Subcutaneous adipose tissue (tissue), 4 donors: ENCODE data around the gene GINS3. TPM values are rescaled to one million over a fixed set of nuclear protein-coding genes. Genes with fewer than 3 reads are reported as not detected.

Source experiments
- total RNA-seq, 4 donors: library from RNA; depleted of rRNA; stranded (reverse); fragments of >200 nt; gene quantifications; one replicate each; pipeline ENCODE4 v1.1.0, GENCODE V29; 2016
- TF ChIP-seq, protein P1 (sequence below): fragments of 450-650 bp; IDR thresholded peaks from one replicate; pipeline ENCODE4 v1.5.1; 2016; ENCODE audit warnings: low read depth, mild to moderate bottlenecking, control low read depth, antibody characterized with exemption, moderate library complexity

The GINS3 gene
- total RNA-seq, 4 donors from 2014 or later: 3.9 to 11.1 (median 5.0) TPM

DNA sequence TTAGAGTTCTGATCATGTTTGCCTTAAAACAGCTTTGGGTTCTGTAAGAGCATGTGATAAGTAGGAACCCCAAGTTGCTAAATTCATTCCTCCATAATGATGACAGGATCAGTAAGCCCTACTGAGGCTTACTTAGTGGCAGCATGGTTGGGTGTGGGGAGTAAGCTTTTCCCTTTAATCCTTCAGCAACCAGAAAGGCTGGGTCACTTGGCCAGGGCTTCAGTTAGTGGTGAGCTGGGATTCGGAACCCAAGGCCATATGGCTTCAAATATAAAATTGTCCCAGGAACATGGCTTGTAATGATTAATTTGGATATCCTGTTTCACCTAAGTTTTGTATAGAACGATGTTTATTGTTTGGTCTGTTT lies 850 bp downstream of the GINS3 start:
- TF ChIP-seq, protein P1, sequence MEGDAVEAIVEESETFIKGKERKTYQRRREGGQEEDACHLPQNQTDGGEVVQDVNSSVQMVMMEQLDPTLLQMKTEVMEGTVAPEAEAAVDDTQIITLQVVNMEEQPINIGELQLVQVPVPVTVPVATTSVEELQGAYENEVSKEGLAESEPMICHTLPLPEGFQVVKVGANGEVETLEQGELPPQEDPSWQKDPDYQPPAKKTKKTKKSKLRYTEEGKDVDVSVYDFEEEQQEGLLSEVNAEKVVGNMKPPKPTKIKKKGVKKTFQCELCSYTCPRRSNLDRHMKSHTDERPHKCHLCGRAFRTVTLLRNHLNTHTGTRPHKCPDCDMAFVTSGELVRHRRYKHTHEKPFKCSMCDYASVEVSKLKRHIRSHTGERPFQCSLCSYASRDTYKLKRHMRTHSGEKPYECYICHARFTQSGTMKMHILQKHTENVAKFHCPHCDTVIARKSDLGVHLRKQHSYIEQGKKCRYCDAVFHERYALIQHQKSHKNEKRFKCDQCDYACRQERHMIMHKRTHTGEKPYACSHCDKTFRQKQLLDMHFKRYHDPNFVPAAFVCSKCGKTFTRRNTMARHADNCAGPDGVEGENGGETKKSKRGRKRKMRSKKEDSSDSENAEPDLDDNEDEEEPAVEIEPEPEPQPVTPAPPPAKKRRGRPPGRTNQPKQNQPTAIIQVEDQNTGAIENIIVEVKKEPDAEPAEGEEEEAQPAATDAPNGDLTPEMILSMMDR: no peak

DNA sequence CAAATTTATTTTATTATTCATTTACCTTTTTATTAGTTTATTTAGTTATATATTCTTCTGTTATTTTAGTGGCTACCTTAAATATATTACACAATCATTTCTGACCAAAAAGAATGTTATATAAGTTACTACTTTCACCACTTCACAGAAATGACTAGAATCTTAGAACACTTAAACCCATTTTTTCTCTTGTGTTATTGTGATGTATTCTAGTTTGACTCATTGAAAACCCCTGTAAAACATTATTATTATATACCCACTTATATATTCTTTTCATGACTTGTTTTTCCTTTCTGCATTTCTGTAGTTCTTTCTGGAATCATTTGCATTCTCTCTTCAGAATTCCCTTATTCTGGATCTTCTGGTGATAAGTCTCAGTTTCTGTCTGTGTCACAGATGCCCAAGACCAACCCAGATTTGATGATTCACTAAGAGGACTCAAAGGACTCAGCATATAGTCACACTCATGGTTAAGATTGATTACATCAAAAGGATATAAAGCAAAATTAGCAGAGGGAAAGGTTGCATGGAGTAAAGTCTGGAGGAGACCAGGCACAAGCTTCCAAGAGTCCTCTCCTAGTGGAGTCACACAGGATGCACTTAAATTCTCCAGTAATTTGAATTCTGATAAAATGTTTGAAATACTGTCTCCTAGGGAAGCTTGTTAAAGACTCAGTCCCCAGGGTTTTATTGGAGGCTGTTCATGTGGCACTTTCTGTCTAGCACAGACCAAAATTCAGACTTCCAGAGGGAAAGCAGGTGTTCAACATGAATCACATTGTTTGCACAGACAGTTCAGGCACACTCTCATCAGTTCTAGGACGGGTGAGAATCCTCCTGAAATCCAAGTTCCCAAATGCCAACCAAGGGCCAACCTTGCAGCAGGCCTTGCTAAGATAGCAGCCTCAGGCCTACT lies 7.7 kb downstream of the GINS3 start:
- TF ChIP-seq, protein P1: no peak

DNA sequence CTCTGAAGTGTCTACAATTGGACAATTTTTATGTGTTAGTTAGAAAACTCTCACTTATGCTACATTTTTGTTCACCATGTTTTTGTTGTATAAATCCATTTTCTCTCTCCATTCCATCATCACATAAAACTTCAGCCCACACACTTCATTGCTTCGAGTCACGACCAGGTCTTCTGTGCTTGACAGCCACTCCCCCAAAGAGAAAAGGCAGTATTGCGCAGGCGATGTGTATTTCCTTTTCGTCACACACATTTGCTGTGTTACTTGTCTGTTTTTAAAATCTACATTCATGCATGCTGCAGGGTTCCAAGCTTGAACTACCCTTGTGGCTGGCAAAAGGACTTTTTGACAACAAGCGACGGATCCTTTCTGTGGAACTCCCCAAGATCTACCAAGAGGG lies 10.5 kb downstream of the GINS3 start:
- TF ChIP-seq, protein P1: no peak

DNA sequence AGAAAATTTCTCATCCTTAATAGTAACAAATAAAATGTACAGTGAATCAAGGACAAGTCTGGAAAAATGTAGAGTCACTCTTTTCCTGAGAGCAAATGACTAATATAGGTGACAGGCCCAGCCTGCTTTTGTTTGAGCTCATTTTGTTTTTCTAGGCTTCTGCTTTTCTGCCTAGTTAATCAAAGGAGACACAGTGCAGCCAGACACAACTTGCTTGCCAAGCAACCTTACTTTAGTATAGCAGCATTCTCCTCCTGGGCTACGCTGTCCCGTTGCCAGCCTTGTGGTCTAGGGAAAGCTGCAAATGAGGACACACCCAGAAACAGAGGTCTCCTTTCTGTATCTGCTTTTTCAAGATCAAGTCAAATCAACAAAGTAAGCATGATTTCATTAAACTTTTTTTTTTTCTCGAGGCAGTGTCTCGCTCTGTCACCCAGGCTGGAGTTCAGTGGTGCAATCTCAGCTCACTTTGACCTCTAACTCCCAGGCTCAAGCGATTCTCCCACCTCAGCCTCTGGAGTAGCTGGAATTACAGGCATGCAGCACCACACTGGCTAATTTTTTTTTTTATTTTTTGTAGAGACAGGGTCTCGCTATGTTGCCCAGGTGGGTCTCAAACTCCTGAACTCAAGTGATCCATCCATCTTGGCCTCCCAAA lies 17.2 kb downstream of the GINS3 start:
- TF ChIP-seq, protein P1: no peak

DNA sequence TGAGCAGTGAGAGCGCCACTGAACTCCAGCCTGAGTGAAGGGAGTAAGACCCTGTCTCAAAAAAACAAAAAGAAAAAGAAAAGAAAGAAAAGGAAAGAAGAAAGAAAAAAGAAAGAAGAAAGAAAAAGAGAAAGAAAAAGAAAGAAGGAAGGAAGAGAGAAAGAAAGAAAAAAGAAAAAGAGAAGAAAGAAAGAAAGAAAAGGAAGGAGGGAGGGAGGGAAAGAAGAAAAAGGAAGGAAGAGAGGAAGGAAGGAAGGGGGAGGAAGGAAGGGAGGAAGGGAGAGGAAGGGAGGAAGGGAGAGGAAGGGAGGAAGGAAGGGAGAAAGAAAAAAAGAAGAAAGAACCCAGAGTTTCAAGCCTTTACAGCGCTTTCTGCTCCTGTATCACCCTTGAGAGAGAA lies 19.1 kb downstream of the GINS3 start:
- TF ChIP-seq, protein P1: no peak

DNA sequence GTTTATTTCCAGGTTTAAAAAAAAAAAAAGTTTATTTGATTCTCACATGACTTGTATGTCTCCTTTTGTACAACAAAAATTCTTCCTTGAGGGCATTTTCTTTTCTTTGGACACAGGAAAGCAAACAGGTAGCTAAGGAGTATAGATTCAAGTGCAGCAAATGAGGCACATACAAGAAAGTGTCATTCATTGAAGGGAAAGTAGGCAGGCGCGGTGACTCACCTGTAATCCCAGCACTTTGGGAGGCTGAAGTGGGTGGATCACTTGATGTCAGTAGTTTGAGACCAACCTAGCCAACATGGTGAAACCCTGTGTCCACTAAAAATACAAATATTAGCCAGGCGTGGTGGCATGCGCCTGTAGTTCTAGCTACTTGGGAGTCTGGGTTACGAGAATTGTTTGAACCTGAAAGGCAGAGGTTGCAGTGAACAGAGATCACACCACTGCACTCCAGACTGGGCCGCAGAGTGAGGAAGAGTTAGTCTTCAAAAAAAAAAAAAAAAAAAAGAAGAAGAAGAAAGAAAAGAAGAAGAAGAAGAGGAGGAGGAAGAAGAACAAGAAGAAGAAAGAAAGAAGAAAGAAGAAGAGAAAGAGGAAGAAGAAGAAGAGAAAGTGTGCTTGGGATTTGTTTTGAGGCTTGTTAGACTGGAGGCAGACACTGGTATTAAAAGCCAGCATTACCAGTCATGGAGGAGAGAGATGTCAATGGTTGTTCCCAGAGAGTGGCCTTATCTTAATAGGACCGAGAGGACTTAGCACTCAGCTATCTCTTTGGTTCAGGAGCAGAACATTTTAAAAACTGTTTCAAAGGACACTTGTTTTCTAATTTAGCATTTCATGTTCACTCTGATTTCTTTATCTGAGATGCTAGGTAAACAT lies 19.7 kb downstream of the GINS3 start:
- TF ChIP-seq, protein P1: no peak

DNA sequence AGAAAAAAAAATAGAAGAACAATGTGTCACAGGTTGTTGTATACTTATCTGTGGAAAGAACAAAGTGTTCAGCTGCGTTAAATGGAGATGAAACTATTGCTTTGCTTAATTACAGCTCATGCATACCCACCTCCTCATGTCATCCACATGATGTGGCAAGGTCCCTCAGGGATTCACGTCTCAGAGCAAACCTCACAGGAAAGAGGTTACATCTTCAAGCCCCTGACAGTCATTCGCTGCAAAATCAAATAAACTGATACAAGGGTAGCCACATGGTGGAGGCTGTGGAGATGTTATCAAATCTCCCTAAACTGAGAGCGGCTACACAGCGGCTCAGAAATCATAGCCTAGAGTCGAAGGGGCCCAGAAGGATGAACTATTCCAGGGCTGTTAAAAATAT lies 21.1 kb downstream of the GINS3 start:
- TF ChIP-seq, protein P1: no peak
